Measurements from ENCODE around the gene ATP6V0B.

ATP6V0B gene

DNA sequence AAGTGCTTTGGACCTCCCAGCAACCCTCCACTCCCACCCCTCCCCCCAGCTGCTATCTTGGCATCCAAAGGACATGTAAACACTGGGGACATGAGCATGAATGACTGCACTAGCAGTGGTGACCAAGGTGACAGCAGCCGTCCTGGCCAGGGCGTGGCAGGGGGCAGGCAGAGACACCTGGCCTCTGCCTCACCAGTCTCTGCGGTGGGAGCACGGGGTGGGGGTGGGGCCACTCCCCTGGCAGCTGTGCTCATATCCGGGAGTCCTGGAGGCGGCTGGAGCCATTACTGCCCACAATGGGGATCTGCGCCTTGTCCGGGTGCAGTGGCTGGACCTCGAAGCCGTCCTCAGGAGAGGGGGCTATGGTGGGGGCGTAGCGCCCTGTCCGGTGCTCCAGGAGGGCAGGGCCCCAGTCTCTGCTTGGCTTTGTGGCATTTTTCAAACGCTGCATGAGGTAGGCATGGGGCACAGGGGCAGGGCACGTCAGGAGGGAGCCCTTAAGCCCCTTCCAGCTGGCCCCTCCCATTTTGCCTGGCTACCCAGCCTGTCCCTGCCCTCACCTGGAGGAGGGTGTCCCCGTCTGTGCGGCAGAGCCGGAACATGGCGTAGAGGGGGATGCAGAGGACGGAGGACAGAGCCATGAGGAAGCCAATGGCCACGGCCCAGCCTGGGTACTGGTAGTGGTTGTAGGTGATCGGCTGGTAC is 22.7 kb downstream of the ATP6V0B start:
- DNase-seq (ENCODE audit: extremely low spot score, insufficient read length, low read depth) = no peak
- no peak for FAIRE-seq

- no peak for FAIRE-seq
- no peak for DNase-seq (ENCODE audit: extremely low spot score, insufficient read length, low read depth)
These were observed 23.2 kb downstream of the ATP6V0B start for GRCh38 chr1:43998000-43998378.

DNA sequence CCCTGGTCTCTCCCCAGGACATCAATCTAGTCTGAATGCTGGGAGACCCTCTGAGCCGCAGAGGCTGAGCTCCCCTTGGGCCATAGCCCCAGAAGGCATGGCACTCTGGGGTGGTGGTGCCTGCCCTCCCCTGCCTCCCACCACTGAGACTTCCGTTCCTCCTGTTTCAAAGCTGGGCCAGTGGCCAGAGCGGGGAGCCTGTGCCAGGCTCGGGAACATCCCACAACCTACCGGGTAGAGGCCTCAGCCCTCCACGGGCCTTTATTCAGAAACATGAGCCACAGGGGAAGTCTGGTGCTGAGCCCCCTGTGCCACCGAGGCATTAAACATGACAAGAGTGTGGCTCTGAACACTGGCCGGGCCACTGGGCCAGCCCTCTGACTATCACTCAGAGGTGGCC is 24.7 kb downstream of the ATP6V0B start:
- FAIRE-seq (no peak), DNase-seq (ENCODE audit: extremely low spot score, insufficient read length, low read depth) (no peak)

- DNase-seq (ENCODE audit: extremely low spot score, insufficient read length, low read depth) (no peak), FAIRE-seq (no peak)
These were observed 25.4 kb downstream of the ATP6V0B start for GRCh38 chr1:44000122-44000665.

DNA sequence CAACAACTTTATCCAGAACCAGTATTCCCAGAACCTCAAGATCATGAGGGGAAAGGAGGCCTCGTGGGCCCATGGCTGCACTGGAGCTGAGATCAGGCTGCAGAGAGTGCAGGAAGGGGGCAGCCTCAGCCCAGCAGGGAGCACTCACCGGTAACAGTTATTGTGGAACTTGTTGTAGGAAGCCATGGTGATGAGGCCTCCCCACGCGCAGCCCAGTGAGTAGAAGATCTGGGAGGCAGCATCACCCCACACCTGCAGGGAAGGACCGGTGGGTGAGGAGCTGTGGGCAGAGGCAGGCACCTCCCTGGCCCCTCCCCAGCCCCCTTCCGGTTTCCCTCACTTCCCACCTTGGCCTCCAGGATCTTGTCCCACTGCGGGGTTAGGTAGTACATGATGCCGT is 27.4 kb downstream of the ATP6V0B start:
- DNase-seq (ENCODE audit: extremely low spot score, insufficient read length, low read depth) (no peak), FAIRE-seq (no peak)

DNA sequence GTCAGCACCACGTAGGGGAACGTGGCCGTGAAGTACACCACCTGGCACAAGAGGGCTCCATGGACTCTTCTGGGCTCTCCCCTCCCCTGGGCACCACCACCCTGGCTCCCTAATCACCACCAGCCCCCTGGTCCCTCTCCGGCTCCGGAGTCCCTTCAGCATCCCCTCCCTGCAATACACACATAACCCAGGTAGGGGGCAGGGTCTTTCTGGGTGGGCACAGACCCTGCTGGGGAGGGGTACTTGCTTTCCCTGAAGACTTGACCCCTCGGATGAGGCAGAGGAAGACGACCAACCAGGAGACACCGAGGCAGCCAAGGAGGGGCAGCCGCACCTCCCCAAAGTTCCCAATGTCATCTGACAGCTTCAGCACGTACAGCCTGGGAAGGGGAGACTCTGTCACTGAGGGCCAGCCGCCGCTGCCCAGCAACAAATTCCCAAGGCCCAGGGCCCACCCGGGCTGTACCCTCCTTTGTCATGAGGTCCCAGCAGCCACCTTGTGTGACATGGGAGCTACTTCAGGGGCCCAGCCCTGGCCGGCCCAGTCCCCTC is 27.9 kb downstream of the ATP6V0B start:
- FAIRE-seq (no peak), DNase-seq (ENCODE audit: extremely low spot score, insufficient read length, low read depth) (no peak)

DNA sequence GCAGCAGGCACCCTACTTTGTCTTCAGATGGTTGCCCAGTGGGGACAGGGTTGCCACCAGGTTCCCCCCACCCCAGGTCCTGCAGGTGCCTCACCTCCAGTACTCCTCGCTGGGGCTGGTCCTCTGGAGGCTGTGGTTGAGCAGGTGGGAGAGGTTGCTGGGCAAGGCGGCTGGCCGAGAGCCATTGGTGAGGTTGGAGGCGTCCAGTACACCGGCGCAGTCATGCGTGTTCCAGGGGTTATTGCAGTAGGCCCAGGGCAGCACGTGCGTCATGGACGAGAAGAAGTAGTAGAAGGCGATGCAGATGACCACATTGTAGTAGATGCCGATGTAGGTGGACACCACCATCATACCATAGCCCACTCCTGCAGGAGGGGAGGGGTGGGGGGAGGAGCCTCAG is 33.5 kb downstream of the ATP6V0B start:
- no peak for FAIRE-seq

DNA sequence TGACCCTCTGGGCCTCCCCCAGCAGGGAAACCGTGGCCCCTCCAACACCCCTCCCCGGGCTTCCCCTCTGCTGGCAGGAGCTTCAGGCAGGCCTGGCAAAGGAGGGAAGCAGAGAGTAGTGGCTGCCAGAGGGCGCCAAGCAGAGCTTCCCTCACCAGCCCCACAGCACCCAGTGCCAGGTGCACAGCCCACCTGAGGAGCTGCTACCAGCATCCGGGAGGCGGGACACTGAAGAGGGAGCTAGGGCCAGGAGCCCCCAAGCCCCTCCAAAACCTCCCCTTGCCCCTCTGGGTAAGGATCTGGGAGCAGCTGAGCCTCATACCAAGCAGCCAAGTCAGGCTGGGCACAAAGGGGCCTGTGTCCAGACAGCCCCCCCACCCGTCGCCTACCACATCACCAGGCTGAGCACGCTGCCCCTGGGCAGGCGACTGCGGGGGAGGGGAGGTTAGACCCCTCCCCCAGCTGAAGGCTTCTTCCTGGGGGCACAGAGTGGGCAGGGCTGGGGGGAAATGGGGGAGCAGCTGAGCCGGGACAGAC is 36.2 kb downstream of the ATP6V0B start:
- no peak for FAIRE-seq

More for the DNA sequence above, 33.5 kb downstream of the ATP6V0B start:
- no peak for DNase-seq (ENCODE audit: extremely low spot score, insufficient read length, low read depth)

GRCh38 chr1:44012404-44012803 is 37.6 kb downstream of the ATP6V0B start:
- FAIRE-seq (no peak), DNase-seq (ENCODE audit: extremely low spot score, insufficient read length, low read depth) (no peak)

More for the DNA sequence above, 36.2 kb downstream of the ATP6V0B start:
- DNase-seq (ENCODE audit: extremely low spot score, insufficient read length, low read depth) = no peak

DNA sequence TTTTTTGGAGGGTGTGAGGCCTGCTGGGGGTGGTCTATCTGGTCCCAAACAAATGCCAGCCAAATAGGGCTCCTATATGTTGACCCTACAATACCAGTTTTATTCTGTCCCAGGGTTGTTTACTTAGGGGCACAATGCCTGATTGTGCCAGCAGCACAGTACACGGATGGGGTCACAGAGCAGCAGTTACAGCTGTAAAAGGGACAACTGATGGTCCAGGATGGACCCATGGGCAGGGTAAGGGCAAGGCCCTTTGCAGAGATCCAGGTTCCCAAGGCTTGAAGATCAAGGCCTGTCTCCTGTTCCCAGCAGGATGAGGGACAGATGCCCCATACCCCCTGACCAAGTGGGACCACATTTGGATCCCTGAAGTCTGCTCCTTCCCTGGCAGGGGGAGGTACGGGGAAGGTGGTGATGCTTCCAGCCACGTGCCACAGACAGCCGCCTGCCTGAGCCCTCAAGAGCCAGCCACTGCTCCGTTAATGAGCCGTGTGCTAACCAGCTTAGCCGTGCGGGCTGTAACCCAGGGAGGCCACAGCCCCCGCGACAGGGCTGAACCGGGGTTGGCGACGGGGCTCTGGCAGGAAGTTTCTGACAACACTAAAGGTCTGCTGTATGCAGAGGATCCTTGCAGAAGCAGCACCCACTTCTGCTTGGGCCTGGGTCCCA is 38.3 kb downstream of the ATP6V0B start:
- no peak for FAIRE-seq

DNA sequence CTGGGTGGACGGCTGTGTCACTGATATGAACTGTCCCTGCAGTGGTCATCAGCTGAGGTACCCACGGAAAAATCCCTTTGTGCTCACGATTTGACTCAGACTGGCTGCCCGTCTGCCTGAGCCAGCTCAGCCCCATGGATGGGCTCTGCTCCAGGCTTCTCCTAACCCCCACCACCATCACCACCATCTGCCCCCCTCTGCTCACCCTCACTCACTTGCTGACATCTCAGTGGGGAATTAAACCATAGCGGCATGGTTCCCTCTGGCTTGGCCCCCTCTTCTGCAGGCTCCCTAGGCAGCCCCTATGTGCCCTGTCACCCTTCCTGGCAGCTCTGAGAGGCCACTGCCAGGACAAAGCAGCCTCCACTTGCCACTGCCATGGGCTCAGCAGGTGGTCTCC is 39.2 kb downstream of the ATP6V0B start:
- DNase-seq (ENCODE audit: extremely low spot score, insufficient read length, low read depth) (no peak), FAIRE-seq (no peak)

More for the DNA sequence above, 38.3 kb downstream of the ATP6V0B start:
- no peak for DNase-seq (ENCODE audit: extremely low spot score, insufficient read length, low read depth)

- DNase-seq (ENCODE audit: extremely low spot score, insufficient read length, low read depth) = no peak
- FAIRE-seq = no peak
These were observed 39.8 kb downstream of the ATP6V0B start for GRCh38 chr1:44014365-44015104.

DNA sequence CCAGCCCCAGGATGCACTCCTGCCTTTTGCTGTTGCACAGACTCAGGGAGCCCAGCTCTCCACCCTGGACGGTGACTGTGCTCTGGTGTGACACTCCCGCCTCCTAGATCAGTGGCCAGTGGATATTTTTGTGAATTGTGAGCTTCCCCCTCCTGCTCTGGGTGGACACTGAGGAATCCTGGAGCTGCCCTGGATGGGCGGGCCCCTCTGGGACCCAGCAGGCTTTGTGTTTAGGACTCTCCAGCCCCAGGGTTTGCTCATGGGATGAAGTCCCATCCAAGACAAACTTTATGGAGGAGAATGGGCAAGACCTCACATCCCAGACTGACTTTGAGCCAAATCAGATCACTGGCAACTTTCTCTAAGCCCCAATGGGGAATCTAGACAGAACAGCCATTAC is 40.4 kb downstream of the ATP6V0B start:
- no peak for FAIRE-seq
- DNase-seq (ENCODE audit: extremely low spot score, insufficient read length, low read depth) = no peak

GRCh38 chr1:44016041-44016889 is 41.5 kb downstream of the ATP6V0B start:
- DNase-seq (ENCODE audit: extremely low spot score, insufficient read length, low read depth) (no peak), FAIRE-seq (no peak)

DNA sequence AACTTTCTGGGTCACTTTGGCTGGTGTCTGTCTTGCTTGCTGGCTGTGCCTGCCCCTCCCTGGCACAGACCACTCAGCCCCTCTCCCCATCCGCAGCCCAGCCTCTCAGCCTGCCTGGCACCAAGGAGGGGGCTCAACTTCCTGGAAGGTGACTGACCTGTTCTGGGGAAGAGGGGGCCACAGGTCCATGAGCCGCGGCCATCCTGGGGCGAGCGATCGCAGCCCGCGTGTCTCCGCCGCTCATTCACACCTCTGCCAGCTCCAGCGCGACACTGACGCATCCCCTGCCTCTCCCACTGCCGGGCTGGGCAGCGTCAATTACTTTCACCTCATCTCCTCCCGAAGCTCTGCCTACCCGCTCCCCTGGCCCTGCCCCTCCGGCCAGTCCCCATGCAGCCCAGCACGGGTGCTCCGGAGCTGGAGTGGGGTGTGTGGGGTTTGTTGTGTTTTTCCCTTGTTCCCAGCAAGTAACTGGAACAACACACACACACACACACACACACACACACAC is 42.2 kb downstream of the ATP6V0B start:
- DNase-seq (ENCODE audit: extremely low spot score, insufficient read length, low read depth) (no peak), FAIRE-seq (no peak)

DNA sequence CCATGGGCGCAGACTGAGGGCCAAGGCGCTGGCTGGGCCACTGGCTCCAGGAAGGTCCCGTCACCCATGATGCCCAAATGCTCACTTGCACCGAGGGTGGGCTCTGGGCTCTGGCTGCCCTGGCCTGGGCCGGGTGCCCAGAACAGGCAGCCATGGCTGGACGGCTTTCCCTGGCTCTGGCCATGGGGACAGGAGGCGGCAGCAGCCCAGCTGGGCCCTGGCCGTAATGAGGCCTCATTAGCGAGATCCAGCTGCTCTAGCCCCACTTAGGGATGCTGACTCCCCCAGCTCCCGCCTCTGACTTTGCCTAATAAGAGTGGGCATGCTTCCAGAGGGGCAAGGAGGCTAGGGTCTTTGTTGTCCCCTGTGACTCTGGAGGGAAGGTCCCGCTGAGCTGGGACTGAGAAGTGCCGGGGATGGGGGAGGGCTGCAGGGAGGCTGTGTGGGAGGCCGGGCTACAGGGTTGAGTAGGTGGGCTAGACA is 44.7 kb downstream of the ATP6V0B start:
- FAIRE-seq (no peak), DNase-seq (ENCODE audit: extremely low spot score, insufficient read length, low read depth) (no peak)

DNA sequence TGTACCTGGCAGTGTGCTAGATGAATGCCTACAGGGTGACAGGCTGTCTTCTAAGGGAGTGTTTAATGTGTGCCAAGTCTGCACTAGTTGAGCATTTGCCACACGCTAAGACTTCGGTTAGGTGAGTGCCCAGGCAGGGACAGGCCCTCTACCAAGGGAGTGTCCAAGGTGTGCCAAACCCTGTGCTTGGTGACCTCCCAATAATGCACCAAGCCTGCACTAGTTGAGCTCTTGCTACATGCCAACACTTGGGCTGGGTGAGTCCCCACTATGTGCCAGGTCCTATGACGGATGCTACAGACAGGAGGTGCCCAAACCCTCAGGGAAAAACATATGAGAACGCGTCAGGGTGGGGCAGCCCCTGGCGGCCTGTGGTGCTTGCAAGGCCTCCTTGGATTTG is 45.7 kb downstream of the ATP6V0B start:
- DNase-seq (ENCODE audit: extremely low spot score, insufficient read length, low read depth) (no peak), FAIRE-seq (no peak)

- FAIRE-seq (no peak), DNase-seq (ENCODE audit: extremely low spot score, insufficient read length, low read depth) (no peak)
These were observed 46.4 kb downstream of the ATP6V0B start for GRCh38 chr1:44021156-44021555.
